Vagina (tissue), 2 donors: ENCODE measurements around the gene EHBP1L1.

Experiments
- POLR2A ChIP-seq, 2 donors: fragments of 450-650 bp; IDR thresholded peaks; one replicate each; pipeline ENCODE4 v1.6.1; 2017; ENCODE audit warnings: antibody characterized with exemption in 2 of 2, mild to moderate bottlenecking in 2 of 2, moderate library complexity in 2 of 2
- TF ChIP-seq, protein P1 (sequence below), 3 experiments: fragments of 450-650 bp in 2 of 3; fragments of 200-600 bp in 1 of 3; sonication (generic) in 1 of 3; IDR thresholded peaks; one replicate each; pipeline ENCODE4 v1.5.1; 2017 to 2019; ENCODE audit warnings: antibody characterized with exemption in 3 of 3, mild to moderate bottlenecking in 2 of 3, moderate library complexity in 2 of 3

DNA sequence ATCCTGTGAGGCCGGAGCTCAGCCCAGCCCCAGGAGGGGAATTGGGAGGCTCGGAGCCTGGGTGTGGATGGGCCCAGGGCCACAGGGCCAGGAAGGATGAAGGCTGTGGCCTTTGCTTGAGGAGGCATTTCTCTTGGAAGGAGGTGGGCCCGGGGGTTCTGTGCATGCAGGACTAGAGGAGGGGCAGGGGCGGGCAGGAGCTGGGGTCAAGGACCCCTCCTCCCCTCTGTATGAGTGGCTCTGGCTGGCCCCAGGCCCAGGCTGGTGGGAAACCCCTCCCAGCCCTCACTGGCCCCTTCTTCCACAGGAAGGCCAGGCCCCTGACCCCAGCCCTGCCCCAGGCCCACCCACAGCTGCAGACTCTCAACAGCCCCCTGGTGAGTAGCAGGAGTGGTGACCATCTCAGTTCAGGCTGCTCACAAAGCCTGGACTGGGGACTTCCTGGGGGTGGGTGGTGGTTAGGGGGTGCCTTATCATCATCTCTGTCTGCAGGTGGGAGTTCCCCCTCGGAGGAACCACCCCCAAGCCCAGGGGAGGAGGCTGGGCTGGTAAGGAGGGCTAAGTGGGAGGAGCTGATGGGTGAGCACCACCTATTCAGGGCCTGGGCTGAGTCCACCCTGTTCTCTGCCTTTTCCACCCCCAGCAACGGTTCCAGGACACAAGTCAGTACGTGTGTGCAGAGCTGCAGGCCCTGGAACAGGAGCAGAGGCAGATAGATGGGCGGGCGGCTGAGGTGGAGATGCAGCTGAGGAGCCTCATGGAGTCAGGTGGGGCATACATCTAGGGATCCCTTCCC lies 13.8 kb downstream of the EHBP1L1 start:
- TF ChIP-seq, protein P1, sequence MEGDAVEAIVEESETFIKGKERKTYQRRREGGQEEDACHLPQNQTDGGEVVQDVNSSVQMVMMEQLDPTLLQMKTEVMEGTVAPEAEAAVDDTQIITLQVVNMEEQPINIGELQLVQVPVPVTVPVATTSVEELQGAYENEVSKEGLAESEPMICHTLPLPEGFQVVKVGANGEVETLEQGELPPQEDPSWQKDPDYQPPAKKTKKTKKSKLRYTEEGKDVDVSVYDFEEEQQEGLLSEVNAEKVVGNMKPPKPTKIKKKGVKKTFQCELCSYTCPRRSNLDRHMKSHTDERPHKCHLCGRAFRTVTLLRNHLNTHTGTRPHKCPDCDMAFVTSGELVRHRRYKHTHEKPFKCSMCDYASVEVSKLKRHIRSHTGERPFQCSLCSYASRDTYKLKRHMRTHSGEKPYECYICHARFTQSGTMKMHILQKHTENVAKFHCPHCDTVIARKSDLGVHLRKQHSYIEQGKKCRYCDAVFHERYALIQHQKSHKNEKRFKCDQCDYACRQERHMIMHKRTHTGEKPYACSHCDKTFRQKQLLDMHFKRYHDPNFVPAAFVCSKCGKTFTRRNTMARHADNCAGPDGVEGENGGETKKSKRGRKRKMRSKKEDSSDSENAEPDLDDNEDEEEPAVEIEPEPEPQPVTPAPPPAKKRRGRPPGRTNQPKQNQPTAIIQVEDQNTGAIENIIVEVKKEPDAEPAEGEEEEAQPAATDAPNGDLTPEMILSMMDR (IDR thresholded peaks at IDR 0.05): no peak
- TF ChIP-seq POLR2A (IDR thresholded peaks at IDR 0.05): no peak
